Vagina (tissue), 2 donors: ENCODE data around the gene TMEM270. TPM values are rescaled to one million over a fixed set of nuclear protein-coding genes. Genes with fewer than 3 reads are reported as not detected.

Experiments
- DNase-seq, 2 donors: peaks; one replicate each; pipeline ENCODE4 v3.0.0-alpha.2; 2017; ENCODE audit errors: extremely low spot score in 2 of 2
- H3K27ac ChIP-seq: fragments of 200-600 bp; sonication (generic); one replicate; pipeline ENCODE4 v1.5.1; 2019
- H3K27me3 ChIP-seq: fragments of 200-600 bp; sonication (generic); one replicate; pipeline ENCODE4 v1.5.1; 2019
- H3K36me3 ChIP-seq, 2 donors: fragments of 200-600 bp; sonication (generic); one replicate each; pipeline ENCODE4 v1.5.1; 2017 to 2019
- H3K4me1 ChIP-seq: fragments of 200-600 bp; sonication (generic); one replicate; pipeline ENCODE4 v1.5.1; 2019
- H3K4me3 ChIP-seq, 2 donors: fragments of 200-600 bp; sonication (generic); 1 replicate in 1 of 2; 2 replicates in 1 of 2; pipeline ENCODE4 v1.5.1; 2016 to 2019
- H3K9me3 ChIP-seq: fragments of 200-600 bp; sonication (generic); one replicate; pipeline ENCODE4 v1.5.1; 2019
- CTCF ChIP-seq, 3 experiments: fragments of 450-650 bp in 2 of 3; fragments of 200-600 bp in 1 of 3; sonication (generic) in 1 of 3; IDR thresholded peaks; one replicate each; pipeline ENCODE4 v1.5.1; 2017 to 2019; ENCODE audit warnings: antibody characterized with exemption in 3 of 3, mild to moderate bottlenecking in 2 of 3, moderate library complexity in 2 of 3
- POLR2A ChIP-seq, 2 donors: fragments of 450-650 bp; IDR thresholded peaks; one replicate each; pipeline ENCODE4 v1.6.1; 2017; ENCODE audit warnings: antibody characterized with exemption in 2 of 2, mild to moderate bottlenecking in 2 of 2, moderate library complexity in 2 of 2
- POLR2AphosphoS5 ChIP-seq, 2 donors: sonication (generic); formaldehyde crosslinking; IDR thresholded peaks; one replicate each; pipeline ENCODE4 v1.9.0; 2017; ENCODE audit warnings: antibody characterized with exemption in 2 of 2, mild to moderate bottlenecking in 2 of 2, low read depth in 1 of 2; ENCODE audit not compliant: insufficient read depth in 1 of 2
- intact Hi-C: fragments of 100-400 bp; cut with DNase I; formaldehyde crosslinking; loops from one replicate; pipeline ENCODE4 v1.15.1; 2023
- total RNA-seq: library from RNA; depleted of rRNA; stranded (reverse); fragments of >200 nt; gene quantifications from one replicate; pipeline ENCODE4 v1.2.3, GENCODE V29; 2016

TMEM270 gene
- total RNA-seq, 1 donor from 2014 or later, result not detected

- no peak for DNase-seq
- intact Hi-C loops, result no loop called here
- H3K9me3 ChIP-seq, result no peaks in the 10 kb centered on the region
- TF ChIP-seq POLR2A (IDR thresholded peaks at IDR 0.05) (no peak), POLR2AphosphoS5 (IDR thresholded peaks at IDR 0.05; ENCODE audit: insufficient read depth in 1 of 2, low read depth in 1 of 2) (no peak), CTCF (IDR thresholded peaks at IDR 0.05) (no peak)
- no peaks in the 10 kb centered on the region for H3K36me3 ChIP-seq
- H3K4me1 ChIP-seq, result peaks cover 71% of the 10 kb centered on the region
- no peak overlapping the region for H3K4me3 ChIP-seq
- H3K27me3 ChIP-seq, result no peaks in the 10 kb centered on the region
- peak overlapping the region; percentile 81 for H3K27ac ChIP-seq
Observed at GRCh38 chr7:73890555-73891147, 29.7 kb downstream of the TMEM270 start.

GRCh38 chr7:73891178-73891885 lies 30.4 kb downstream of the TMEM270 start:
- peaks cover 66% of the 10 kb centered on the region for H3K4me1 ChIP-seq
- intact Hi-C loops, result no loop called here

GRCh38 chr7:73892003-73892999 lies 31.3 kb downstream of the TMEM270 start:
- H3K4me3 ChIP-seq, result no peak overlapping the region
- H3K27ac ChIP-seq, result peak overlapping the region; percentile 81
- peaks cover 56% of the 10 kb centered on the region for H3K4me1 ChIP-seq
- intact Hi-C loops, result loop anchor here (2.0 kb wide), 1 partner anchor 134 kb away; no protein-coding TSS in a partner anchor
- no peak for DNase-seq
- no peaks in the 10 kb centered on the region for H3K27me3 ChIP-seq
- H3K36me3 ChIP-seq, result no peaks in the 10 kb centered on the region
- TF ChIP-seq CTCF (IDR thresholded peaks at IDR 0.05) (no peak), POLR2A (IDR thresholded peaks at IDR 0.05) (no peak), POLR2AphosphoS5 (IDR thresholded peaks at IDR 0.05; ENCODE audit: insufficient read depth in 1 of 2, low read depth in 1 of 2) (no peak)
- H3K9me3 ChIP-seq, result no peaks in the 10 kb centered on the region

More at GRCh38 chr7:73891178-73891885, 30.4 kb downstream of the TMEM270 start:
- no peaks in the 10 kb centered on the region for H3K27me3 ChIP-seq
- H3K9me3 ChIP-seq, result no peaks in the 10 kb centered on the region
- TF ChIP-seq POLR2A (IDR thresholded peaks at IDR 0.05) (no peak), CTCF (IDR thresholded peaks at IDR 0.05) (no peak), POLR2AphosphoS5 (IDR thresholded peaks at IDR 0.05; ENCODE audit: insufficient read depth in 1 of 2, low read depth in 1 of 2) (peak in 1 of 2 donors; percentile 73)
- DNase-seq, result no peak
- H3K4me3 ChIP-seq, result no peak overlapping the region
- peak overlapping the region; percentile 81 for H3K27ac ChIP-seq
- H3K36me3 ChIP-seq, result no peaks in the 10 kb centered on the region

- DNase-seq, result no peak
- intact Hi-C loops, result loop anchor here (2.0 kb wide), 2 partner anchors 133 to 139 kb away; no protein-coding TSS in a partner anchor
Observed at GRCh38 chr7:73893342-73894101, 32.6 kb downstream of the TMEM270 start.

More at GRCh38 chr7:73893342-73894101, 32.6 kb downstream of the TMEM270 start:
- Histone ChIP-seq H3K4me3 (no peak overlapping the region), H3K4me1 (peaks cover 50% of the 10 kb centered on the region), H3K36me3 (no peaks in the 10 kb centered on the region), H3K27me3 (no peaks in the 10 kb centered on the region), H3K9me3 (no peaks in the 10 kb centered on the region), H3K27ac (peak overlapping the region; percentile 62)
- TF ChIP-seq CTCF (IDR thresholded peaks at IDR 0.05) (no peak), POLR2A (IDR thresholded peaks at IDR 0.05) (no peak), POLR2AphosphoS5 (IDR thresholded peaks at IDR 0.05; ENCODE audit: insufficient read depth in 1 of 2, low read depth in 1 of 2) (peak in 1 of 2 donors; percentile 51)
